ENCODE data around the gene SEC14L1.

SEC14L1 gene

DNA sequence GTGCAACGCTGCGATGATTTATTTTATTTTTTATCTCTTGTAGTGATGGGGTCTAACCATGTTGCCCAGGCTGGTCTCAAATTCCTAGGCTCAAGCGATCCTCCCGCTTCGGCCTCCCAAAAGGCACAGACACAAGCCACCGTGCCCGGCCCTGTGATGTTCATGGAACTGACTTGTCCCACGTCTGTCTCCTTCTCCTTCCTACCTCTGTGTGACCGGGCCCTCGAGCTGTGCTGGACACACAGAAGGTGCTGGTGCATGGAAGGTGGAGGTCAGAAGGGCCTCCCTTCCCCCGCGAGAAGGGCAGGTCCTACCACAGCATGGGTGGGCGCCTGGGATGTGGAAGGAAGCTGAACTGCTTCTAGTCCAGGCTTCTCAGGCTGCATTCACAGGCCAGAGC, 88.0 kb downstream of the SEC14L1 start:
- TF ChIP-seq GATA3 (IDR thresholded peaks at IDR 0.05; ENCODE audit: low read depth, low read length) (no peak), GATA2 (IDR thresholded peaks at IDR 0.05; ENCODE audit: low read depth, low read length) (no peak)

- TF ChIP-seq GATA3 (IDR thresholded peaks at IDR 0.05; ENCODE audit: low read depth, low read length) (no peak), GATA2 (IDR thresholded peaks at IDR 0.05; ENCODE audit: low read depth, low read length) (no peak)
These were observed 89.1 kb downstream of the SEC14L1 start for GRCh38 chr17:77229786-77230435.

- TF ChIP-seq GATA2 (IDR thresholded peaks at IDR 0.05; ENCODE audit: low read depth, low read length) (no peak), GATA3 (IDR thresholded peaks at IDR 0.05; ENCODE audit: low read depth, low read length) (no peak)
These were observed 89.7 kb downstream of the SEC14L1 start for GRCh38 chr17:77230436-77230830.

DNA sequence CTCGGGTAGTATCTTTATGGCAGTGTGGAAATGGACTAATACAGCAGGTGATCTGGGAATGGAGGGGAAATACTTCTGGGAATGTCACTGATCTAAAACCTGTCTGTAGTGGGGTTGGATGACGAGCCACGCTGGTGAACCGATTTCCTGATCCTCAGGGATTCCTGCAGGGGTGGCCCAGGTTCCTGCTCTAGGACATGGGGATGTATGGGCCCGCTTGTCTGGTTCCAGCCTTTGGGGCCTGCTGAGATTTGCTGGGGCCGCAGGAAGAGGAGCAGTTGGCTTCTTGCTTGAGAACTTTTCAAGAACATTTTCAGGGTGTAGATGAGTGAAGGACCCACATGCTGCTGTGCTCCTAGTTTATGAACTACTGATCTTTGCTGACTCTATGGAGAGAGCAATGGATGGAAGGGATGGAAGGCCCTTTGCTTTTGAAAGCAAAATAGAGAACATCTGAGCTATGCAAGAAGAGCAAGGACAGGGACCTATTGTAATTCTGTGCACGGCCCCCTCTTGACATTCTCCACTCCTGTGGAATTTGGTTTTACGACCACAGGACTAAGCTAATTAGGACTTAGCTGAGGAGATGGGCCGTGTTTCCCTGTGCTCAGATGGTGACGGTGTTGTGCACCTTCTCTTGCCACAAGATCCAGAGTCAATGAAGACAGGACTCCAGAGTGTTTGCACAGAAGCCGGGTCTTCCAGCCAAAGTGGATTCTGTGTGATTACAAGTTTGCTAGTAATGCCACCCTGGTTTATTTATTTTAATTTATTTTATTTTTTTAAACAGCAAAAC, 90.5 kb downstream of the SEC14L1 start:
- TF ChIP-seq GATA3 (IDR thresholded peaks at IDR 0.05; ENCODE audit: low read depth, low read length) (no peak), GATA2 (IDR thresholded peaks at IDR 0.05; ENCODE audit: low read depth, low read length) (no peak)

- TF ChIP-seq GATA2 (IDR thresholded peaks at IDR 0.05; ENCODE audit: low read depth, low read length) (no peak), GATA3 (IDR thresholded peaks at IDR 0.05; ENCODE audit: low read depth, low read length) (no peak)
These were observed 92.4 kb downstream of the SEC14L1 start for GRCh38 chr17:77233127-77233526.

- no peak for TF ChIP-seq GATA3 (IDR thresholded peaks at IDR 0.05; ENCODE audit: low read depth, low read length)
- TF ChIP-seq GATA2 (IDR thresholded peaks at IDR 0.05; ENCODE audit: low read depth, low read length): no peak
These were observed 93.0 kb downstream of the SEC14L1 start for GRCh38 chr17:77233635-77234334.

DNA sequence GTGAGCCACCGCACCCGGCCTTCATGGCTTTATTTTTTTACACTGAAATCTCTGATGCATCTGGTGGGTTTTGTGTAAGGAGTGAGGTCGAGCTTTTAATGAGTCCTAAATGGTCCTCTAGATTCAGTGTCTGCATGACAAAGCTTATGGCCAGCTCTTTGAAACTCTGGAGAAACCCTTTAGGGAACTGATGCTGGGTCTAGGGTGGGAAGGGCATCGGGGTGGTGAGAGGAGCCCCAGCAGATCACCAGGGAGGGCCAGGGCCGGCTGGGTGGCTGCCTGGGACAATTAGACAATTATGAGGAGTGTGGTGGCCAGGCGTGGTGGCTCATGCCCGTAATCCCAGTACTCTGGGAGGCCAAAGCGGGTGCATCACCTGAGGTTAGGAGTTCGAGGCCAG, 93.9 kb downstream of the SEC14L1 start:
- TF ChIP-seq GATA3 (IDR thresholded peaks at IDR 0.05; ENCODE audit: low read depth, low read length): no peak
- no peak for TF ChIP-seq GATA2 (IDR thresholded peaks at IDR 0.05; ENCODE audit: low read depth, low read length)

DNA sequence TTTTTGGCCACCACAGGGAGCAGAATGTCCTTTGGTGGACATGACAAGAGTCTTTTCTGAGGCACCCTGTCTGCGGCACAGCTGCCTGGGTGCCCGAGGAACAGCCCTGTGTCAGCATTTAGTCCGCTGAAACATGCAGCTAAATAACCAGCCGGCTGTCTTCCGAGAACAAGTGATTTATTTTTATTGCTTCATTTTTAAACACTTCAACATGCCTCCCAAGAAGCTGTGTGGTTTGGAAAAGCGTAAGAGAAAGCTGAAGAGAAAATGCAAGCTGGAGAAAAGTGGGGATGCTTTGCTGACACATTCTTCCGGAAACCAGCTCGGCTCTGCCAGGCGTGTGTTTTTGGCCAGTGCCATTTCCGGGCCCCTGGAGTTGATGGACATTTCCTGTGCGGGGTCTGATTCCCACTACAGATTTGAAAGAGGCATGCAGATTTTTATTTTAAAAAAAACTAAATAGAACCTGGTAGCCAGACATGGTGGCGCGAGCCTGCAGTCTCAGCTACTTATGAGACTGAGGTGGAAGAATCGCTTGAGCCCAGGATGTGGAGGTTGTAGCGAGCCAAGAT, 94.7 kb downstream of the SEC14L1 start:
- no peak for TF ChIP-seq GATA2 (IDR thresholded peaks at IDR 0.05; ENCODE audit: low read depth, low read length)
- TF ChIP-seq GATA3 (IDR thresholded peaks at IDR 0.05; ENCODE audit: low read depth, low read length): no peak

- no peak for TF ChIP-seq GATA2 (IDR thresholded peaks at IDR 0.05; ENCODE audit: low read depth, low read length)
These were observed 96.7 kb downstream of the SEC14L1 start for GRCh38 chr17:77237232-77238008.

GRCh38 chr17:77240976-77241375, 100.2 kb downstream of the SEC14L1 start:
- no peak for TF ChIP-seq GATA2 (IDR thresholded peaks at IDR 0.05; ENCODE audit: low read depth, low read length)

- TF ChIP-seq GATA2 (IDR thresholded peaks at IDR 0.05; ENCODE audit: low read depth, low read length) (no peak), GATA3 (IDR thresholded peaks at IDR 0.05; ENCODE audit: low read depth, low read length) (no peak)
These were observed 101.5 kb downstream of the SEC14L1 start for GRCh38 chr17:77242118-77242851.

- no peak for TF ChIP-seq GATA3 (IDR thresholded peaks at IDR 0.05; ENCODE audit: low read depth, low read length)
- no peak for TF ChIP-seq GATA2 (IDR thresholded peaks at IDR 0.05; ENCODE audit: low read depth, low read length)
These were observed 104.6 kb downstream of the SEC14L1 start for GRCh38 chr17:77245162-77245926.

Data from SH-SY5Y (cell line).